ENCODE measurements around the gene GAMT.

GAMT gene

DNA sequence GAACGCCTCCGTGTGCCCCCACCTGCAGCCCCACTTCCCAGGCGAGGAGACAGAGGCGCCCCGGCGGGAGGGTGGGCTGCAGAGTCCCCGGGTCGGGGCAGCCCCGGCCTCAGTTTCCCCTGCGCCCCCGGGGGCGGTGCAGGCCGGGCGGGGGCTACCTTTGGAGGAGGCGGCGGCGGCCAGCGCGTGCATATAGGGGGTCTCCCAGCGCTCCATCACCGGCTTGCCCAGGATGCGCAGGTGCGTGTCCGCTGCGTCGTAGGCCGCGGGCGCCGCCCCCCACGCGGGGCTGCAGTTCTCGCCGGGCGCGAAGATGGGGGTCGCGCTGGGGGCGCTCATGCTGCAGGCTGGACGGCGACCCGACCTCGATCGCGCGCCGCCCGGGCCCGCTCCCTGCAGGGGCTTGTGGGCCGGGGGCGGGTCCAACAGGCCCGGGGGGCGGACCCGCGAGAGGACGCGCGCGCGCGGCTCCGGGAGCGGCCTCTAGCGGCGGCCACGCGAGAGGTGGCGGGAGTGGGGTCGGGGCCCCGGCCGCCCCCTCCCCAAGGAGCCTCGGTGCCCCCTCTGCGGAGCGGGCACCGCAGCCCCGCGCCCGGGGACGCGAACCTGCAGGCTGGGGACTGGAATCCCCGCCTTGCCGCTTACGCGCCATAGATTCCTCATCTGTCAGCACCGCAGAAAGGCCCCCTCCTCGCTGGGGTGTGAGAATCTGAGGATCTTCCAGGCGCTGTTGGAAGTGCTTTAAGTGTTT lies at the start of gene GAMT:
Gene GAMT (minus strand): TSS at position 405 of the 751 bp plus-strand sequence. CDS start 66 bp downstream, at position 339.
- DNase-seq = peak; percentile 67

- peak; percentile 40 for DNase-seq
These were observed 48.4 kb upstream of the GAMT start, which contains the start of gene APC2 for GRCh38 chr19:1449467-1450442. Gene APC2, plus strand, starts transcription at chr19:1450121. Its CDS starts 2,881 bp downstream, at chr19:1453002.

- no peak for DNase-seq
These were observed 46.6 kb upstream of the GAMT start for GRCh38 chr19:1447944-1448343.

- no peak for DNase-seq
These were observed 46.2 kb upstream of the GAMT start for GRCh38 chr19:1447504-1447903.

DNA sequence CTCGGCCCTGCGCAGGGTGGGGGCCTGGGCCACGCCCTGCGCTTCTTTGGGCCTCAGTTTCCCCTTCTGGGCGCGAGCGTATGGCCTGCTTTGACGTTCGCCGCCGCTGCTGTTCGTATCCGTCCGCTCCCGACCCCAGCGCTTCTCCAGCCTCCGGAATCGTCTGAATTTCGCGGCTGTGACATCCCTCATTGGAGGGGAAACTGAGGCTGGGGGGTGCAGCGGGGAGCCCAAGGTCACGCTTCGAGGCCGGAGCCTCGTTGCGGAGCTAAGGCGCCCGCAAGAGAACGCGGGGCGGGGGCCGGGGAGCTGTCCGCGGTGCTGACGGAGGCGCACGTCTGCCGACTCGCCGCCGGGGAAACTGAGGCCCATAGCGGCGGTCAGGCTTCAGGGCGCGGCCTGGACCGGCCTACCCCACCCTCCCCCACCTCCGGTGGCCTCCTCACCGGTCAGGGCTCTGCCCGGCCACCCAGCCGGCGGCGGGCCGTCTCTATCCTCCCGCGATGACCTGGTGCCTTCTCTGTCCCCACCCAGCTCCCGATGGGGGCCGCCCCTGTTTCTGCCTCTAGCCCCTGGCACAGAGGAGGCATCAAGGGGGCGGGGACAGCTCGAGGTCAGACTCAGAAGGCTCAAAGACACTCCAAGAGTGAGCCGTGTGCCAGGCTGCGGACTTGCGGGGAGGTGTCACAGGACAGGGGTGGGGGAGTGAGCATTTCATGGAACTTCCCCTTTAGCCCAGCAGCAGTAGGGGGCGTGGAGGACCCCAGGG lies 45.6 kb upstream of the GAMT start:
- DNase-seq = peak; percentile 34

GRCh38 chr19:1445932-1446712 lies 44.8 kb upstream of the GAMT start:
- DNase-seq = no peak

- peak; percentile 82 for DNase-seq
These were observed 44.0 kb upstream of the GAMT start for GRCh38 chr19:1445185-1445931.

- no peak for DNase-seq
These were observed 40.5 kb upstream of the GAMT start for GRCh38 chr19:1441677-1442438.

GRCh38 chr19:1441022-1441426 lies 39.7 kb upstream of the GAMT start:
- DNase-seq = no peak

- no peak for DNase-seq
These were observed 39.1 kb upstream of the GAMT start for GRCh38 chr19:1440418-1440801.

GRCh38 chr19:1439525-1440417 lies 38.4 kb upstream of the GAMT start:
- peak; percentile 33 for DNase-seq

- DNase-seq = no peak
These were observed 37.6 kb upstream of the GAMT start for GRCh38 chr19:1438933-1439354.

- DNase-seq = peak; percentile 97
These were observed 36.9 kb upstream of the GAMT start, which contains the start of gene RPS15 for GRCh38 chr19:1438035-1438932. Gene RPS15, plus strand, starts transcription at chr19:1438396. Its CDS starts 30 bp downstream, at chr19:1438426.

DNA sequence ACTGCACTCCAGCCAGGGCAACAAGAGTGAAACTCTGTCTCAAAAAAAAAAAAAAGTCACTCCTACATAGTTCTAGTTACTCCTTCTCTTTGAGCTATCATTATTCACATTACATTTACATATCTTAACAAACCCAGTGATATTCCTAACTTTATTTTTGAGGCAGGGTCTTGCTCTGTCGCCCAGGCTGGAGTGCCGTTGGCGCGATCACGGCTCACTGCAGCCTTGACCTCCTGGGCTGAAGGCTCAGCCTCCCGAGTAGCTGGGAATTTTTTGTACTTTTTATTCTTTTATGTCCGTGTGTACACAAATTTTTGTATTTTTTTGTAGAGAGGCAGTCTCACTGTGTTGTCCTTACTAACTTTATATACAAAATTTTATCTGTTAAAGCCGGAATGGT lies 36.3 kb upstream of the GAMT start:
- no peak for DNase-seq

DNA sequence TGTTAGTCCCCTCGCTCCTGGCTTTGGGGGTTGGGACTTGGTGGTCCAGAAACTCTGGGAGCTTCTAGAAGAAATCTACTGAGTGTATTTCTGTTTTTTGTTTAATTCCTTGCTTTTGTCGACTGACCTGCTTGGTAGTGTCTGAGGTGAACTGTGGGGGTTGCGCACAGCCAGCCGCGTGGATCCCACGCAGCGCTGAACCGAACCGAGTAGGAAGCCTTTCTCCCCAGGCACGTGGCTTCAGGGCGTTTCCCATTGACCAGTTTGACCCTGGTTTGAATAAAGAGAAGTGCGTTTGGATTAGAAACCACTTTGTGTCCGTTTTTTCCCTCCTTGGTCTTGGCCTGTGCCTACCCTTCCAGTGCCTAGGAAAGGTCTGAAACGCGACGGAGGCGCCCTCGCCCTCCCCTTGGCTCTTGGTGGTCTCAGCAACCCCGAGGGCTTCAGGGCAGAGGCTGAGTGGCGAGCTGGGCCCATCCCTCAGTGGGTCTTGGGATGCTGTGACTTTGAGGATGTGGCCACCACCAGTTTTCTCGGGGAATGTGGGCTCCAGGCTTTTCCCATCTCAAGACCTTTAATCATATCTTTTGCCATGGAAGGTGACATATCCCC lies 34.1 kb upstream of the GAMT start:
- DNase-seq = no peak

DNA sequence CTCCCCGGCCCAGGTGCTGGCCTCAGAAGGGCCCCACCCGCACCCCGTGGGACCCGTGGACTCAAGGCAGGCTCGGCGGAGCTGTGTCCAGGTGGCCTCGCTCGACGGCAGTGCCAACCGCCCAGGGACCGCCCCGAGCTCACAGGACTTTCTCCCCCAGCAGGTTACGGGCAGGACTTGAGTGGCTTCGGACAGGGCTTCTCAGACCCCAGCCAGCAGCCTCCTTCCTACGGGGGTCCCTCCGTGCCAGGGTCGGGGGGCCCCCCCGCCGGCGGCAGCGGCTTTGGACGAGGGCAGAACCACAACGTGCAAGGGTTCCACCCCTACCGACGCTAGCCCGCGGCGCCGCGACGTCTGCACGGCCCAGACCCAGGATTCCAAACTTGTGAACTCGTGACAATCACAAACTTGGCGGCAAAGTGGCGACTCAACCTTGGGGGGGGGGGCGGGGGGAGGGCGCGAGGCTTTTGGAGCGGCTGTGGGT lies 33.3 kb upstream of the GAMT start:
- DNase-seq = no peak

DNA sequence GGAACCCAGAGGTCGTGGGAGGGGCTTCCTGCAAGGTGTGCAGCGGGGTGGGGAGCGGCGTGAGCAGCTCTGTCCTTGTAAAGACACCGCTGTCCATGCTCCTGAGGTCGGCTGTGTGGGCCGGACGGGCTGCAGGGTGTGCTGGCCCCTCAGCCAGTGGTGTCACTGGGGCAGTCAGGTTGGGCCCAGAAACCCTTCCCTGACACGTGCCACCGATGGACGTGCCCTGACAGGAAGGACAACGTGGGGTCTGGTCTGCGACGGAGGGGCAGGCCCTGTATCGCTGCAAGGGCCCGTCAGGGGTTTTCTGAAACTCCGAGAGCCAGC lies 32.7 kb upstream of the GAMT start:
- DNase-seq = no peak
